ENCODE measurements around the gene IFT27.

DNA sequence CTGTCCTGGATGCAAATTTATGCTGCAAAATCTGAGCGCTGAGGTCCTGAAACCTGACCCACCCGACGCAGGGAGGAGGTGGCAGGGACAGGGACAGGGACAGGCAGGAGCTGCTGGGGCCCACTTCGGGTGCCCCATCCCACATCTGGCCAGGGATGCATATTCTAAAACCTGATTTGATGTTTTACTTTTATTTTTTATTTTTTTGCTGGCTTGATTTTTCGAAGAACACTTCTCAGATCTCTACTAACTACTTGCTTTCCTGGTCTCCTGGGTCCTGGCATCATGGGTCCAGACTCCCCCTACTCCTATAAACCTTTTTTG, 41.6 kb upstream of the IFT27 start:
- TF ChIP-seq, protein P1, sequence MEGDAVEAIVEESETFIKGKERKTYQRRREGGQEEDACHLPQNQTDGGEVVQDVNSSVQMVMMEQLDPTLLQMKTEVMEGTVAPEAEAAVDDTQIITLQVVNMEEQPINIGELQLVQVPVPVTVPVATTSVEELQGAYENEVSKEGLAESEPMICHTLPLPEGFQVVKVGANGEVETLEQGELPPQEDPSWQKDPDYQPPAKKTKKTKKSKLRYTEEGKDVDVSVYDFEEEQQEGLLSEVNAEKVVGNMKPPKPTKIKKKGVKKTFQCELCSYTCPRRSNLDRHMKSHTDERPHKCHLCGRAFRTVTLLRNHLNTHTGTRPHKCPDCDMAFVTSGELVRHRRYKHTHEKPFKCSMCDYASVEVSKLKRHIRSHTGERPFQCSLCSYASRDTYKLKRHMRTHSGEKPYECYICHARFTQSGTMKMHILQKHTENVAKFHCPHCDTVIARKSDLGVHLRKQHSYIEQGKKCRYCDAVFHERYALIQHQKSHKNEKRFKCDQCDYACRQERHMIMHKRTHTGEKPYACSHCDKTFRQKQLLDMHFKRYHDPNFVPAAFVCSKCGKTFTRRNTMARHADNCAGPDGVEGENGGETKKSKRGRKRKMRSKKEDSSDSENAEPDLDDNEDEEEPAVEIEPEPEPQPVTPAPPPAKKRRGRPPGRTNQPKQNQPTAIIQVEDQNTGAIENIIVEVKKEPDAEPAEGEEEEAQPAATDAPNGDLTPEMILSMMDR (IDR thresholded peaks at IDR 0.05; ENCODE audit: poor library complexity, severe bottlenecking) = no peak
- TF ChIP-seq TAF1 (IDR thresholded peaks at IDR 0.05; ENCODE audit: low read depth) (no peak), POLR2AphosphoS5 (IDR thresholded peaks at IDR 0.05) (no peak)
